HepG2 (cell line): ENCODE measurements around the gene TMCC1. TPM values are rescaled to one million over a fixed set of nuclear protein-coding genes. Genes with fewer than 3 reads are reported as not detected.

Source experiments
- ATAC-seq: fragments of 200-7000 bp; cut with Tn5 transposase; 3 replicates; pipeline ENCODE4 v1.9.1; 2020; ENCODE audit warnings: mild to moderate bottlenecking, moderate library complexity
- BruUV-seq: library from RNA; stranded (reverse); fragments of 400-500 nt; replicated peaks from 2 replicates; lab custom pipeline; 2021; lab: Mats Ljungman, UMichigan
- CTCF ChIA-PET: fragments of 300-600 bp; formaldehyde crosslinking; extraction: SDS; loops from one replicate; lab custom pipeline; 2021; ENCODE audit warnings: low total read pairs, inconsistent platforms, low intra/inter-chr PET ratio; lab: Yijun Ruan, JAX
- POLR2A ChIA-PET: fragments of 350-600 bp; sonication (Branson Sonifier 250); formaldehyde crosslinking; loops from one replicate; lab custom pipeline; 2020; ENCODE audit warnings: antibody characterized with exemption, inconsistent platforms; lab: Yijun Ruan, JAX
- DNase-seq: peaks from one replicate; pipeline ENCODE4 v3.0.0-alpha.2; 2015; ENCODE audit warnings: low spot score
- FAIRE-seq: peaks from 3 replicates; lab custom pipeline; 2011; peaks lifted over from hg19 to GRCh38; lab: Jason Lieb, UNC
- H2AFZ ChIP-seq: one replicate; pipeline ENCODE4 v1.6.1; 2011; ENCODE audit warnings: low read length, inconsistent platforms
- H3K27ac ChIP-seq: fragments of 300-600 bp; 3 replicates; pipeline ENCODE4 v1.8.0; 2011; ENCODE audit warnings: mixed run types, mild to moderate bottlenecking, mixed read lengths, low read length, inconsistent platforms; ENCODE audit not compliant: insufficient read depth; ENCODE audit errors: extremely low read length
- H3K27me3 ChIP-seq, 2 experiments: fragments of 200-600 bp in 1 of 2; 2 replicates in 1 of 2; 3 replicates in 1 of 2; pipeline versions ENCODE4 v1.6.0 to v1.8.0; 2011; ENCODE audit warnings: low read length in 2 of 2, mild to moderate bottlenecking in 2 of 2, moderate library complexity in 2 of 2, inconsistent platforms in 1 of 2; ENCODE audit not compliant: insufficient read depth in 2 of 2, control insufficient read depth in 1 of 2
- H3K36me3 ChIP-seq, 2 experiments: fragments of 200-600 bp in 1 of 2; replicated peaks in 1 of 2; 2 replicates in 1 of 2; 3 replicates in 1 of 2; pipeline versions ENCODE4 v1.5.1 to v1.8.0; 2011; ENCODE audit warnings: low read length in 2 of 2, inconsistent platforms in 1 of 2; ENCODE audit not compliant: insufficient read depth in 2 of 2, control insufficient read depth in 1 of 2
- H3K4me1 ChIP-seq: 2 replicates; pipeline ENCODE4 v1.5.1; 2012; ENCODE audit warnings: low read length, inconsistent platforms; ENCODE audit not compliant: insufficient read depth
- H3K4me2 ChIP-seq: 2 replicates; pipeline ENCODE4 v1.6.0; 2011; ENCODE audit warnings: low read depth, low read length, inconsistent platforms
- H3K4me3 ChIP-seq, 3 experiments: fragments of 200-600 bp in 1 of 3; sonication (generic), shearing (Covaris generic) in 1 of 3; replicated peaks in 1 of 3; 2 replicates each; pipeline ENCODE4 v1.5.1; 2011 to 2016; ENCODE audit warnings: low read length in 3 of 3, inconsistent platforms in 2 of 3, low read depth in 2 of 3, mild to moderate bottlenecking in 2 of 3, control low read depth in 1 of 3, mixed read lengths in 1 of 3; ENCODE audit not compliant: insufficient read depth in 1 of 3
- H3K79me2 ChIP-seq: one replicate; pipeline ENCODE4 v1.6.1; 2011; ENCODE audit warnings: low read length, inconsistent platforms; ENCODE audit not compliant: insufficient read depth
- H3K9ac ChIP-seq: 2 replicates; pipeline ENCODE4 v1.6.0; 2011; ENCODE audit warnings: mild to moderate bottlenecking, low read depth, low read length, inconsistent platforms; ENCODE audit not compliant: insufficient read depth
- H3K9me3 ChIP-seq: 2 replicates; pipeline ENCODE4 v1.5.1; 2012; ENCODE audit warnings: mild to moderate bottlenecking, low read length
- H4K20me1 ChIP-seq: 2 replicates; pipeline ENCODE4 v1.6.0; 2011; ENCODE audit warnings: inconsistent platforms, mild to moderate bottlenecking, low read length, moderate library complexity; ENCODE audit not compliant: insufficient read depth
- ESRRA ChIP-seq: sonication (generic); formaldehyde crosslinking; IDR thresholded peaks from 2 replicates; pipeline ENCODE4 v1.5.1; 2020; ENCODE audit warnings: mild to moderate bottlenecking, low read depth, missing genetic modification reagents
- HDAC6 ChIP-seq: fragments of 200-600 bp; sonication (generic); IDR thresholded peaks from 2 replicates; pipeline ENCODE4 v1.7.0; 2017; ENCODE audit warnings: mild to moderate bottlenecking, antibody characterized with exemption, low read length, low read depth
- HMG20A ChIP-seq: IDR thresholded peaks from 2 replicates; pipeline ENCODE4 v1.6.1; 2016; ENCODE audit warnings: borderline replicate concordance
- JDP2 ChIP-seq: sonication (generic); formaldehyde crosslinking; IDR thresholded peaks from 2 replicates; pipeline ENCODE4 v1.8.1; 2022; ENCODE audit warnings: missing genetic modification reagents, borderline replicate concordance
- NBN ChIP-seq: fragments of 450-650 bp; conservative IDR thresholded peaks from 2 replicates; pipeline ENCODE4 v1.6.1; 2017
- PHF21A ChIP-seq: sonication (generic); formaldehyde crosslinking; IDR thresholded peaks from 2 replicates; pipeline ENCODE4 v1.5.0; 2020; ENCODE audit warnings: mild to moderate bottlenecking, missing genetic modification reagents
- SAP130 ChIP-seq: IDR thresholded peaks from 2 replicates; pipeline ENCODE4 v1.6.1; 2016; ENCODE audit warnings: low read depth
- SOX5 ChIP-seq: IDR thresholded peaks from 2 replicates; pipeline ENCODE4 v1.6.1; 2016; ENCODE audit warnings: borderline replicate concordance
- SRSF9 ChIP-seq: fragments of 200-400 bp; formaldehyde crosslinking; IDR thresholded peaks from 2 replicates; pipeline ENCODE4 v1.6.1; 2018; ENCODE audit warnings: borderline replicate concordance, mild to moderate bottlenecking, low read depth, low read length; ENCODE audit not compliant: insufficient read depth, poor library complexity, severe bottlenecking
- TCF7 ChIP-seq: sonication (generic); IDR thresholded peaks from 2 replicates; pipeline ENCODE4 v1.6.1; 2016; ENCODE audit warnings: antibody characterized with exemption, low read depth
- YEATS4 ChIP-seq: sonication (generic); formaldehyde crosslinking; IDR thresholded peaks from 2 replicates; pipeline ENCODE4 v1.4.0; 2020; ENCODE audit warnings: missing genetic modification reagents, borderline replicate concordance
- ZBTB1 ChIP-seq: sonication (generic); formaldehyde crosslinking; IDR thresholded peaks from 2 replicates; pipeline ENCODE4 v1.4.0; 2020; ENCODE audit warnings: missing genetic modification reagents, borderline replicate concordance
- ZNF10 ChIP-seq: sonication (generic); formaldehyde crosslinking; IDR thresholded peaks from 2 replicates; pipeline ENCODE4 v1.4.0; 2020; ENCODE audit warnings: mild to moderate bottlenecking, low read depth, missing genetic modification reagents, borderline replicate concordance
- ZNF143 ChIP-seq: sonication (generic); formaldehyde crosslinking; IDR thresholded peaks from 2 replicates; pipeline ENCODE4 v1.4.0; 2020; ENCODE audit warnings: missing genetic modification reagents
- ZNF780A ChIP-seq: sonication (generic); formaldehyde crosslinking; IDR thresholded peaks from 2 replicates; pipeline ENCODE4 v1.8.0; 2022; ENCODE audit warnings: mild to moderate bottlenecking, missing genetic modification reagents, moderate library complexity
- ZSCAN31 ChIP-seq: sonication (generic); formaldehyde crosslinking; IDR thresholded peaks from 2 replicates; pipeline ENCODE4 v1.5.0; 2020; ENCODE audit warnings: low read depth, mild to moderate bottlenecking, missing genetic modification reagents
- WGBS: methylation state at CpG from one replicate; pipeline ENCODE4 v1.1.6; 2017; ENCODE audit warnings: low lambda C conversion rate; 5-methylcytosine and 5-hydroxymethylcytosine counted together
- in situ Hi-C: cut with HindIII; loops from 2 replicates; pipeline ENCODE4 v1.10.0; 2017; ENCODE audit warnings: low pct_unique_long_range_greater_than_20kb; ENCODE audit not compliant: extremely low pct_ligation_motif_present
- intact Hi-C: fragments of 100-400 bp; cut with micrococcal nuclease; formaldehyde crosslinking; loops from one replicate; pipeline ENCODE4 v1.10.0; 2022; ENCODE audit not compliant: unreplicated experiment
- polyA plus RNA-seq, 8 experiments: library from polyadenylated mRNA; depleted of rRNA in 3 of 8; stranded (reverse) in 7 of 8; unstranded in 1 of 8; fragments of >200 nt; fragmentation: Illumina TruSeq in 4 of 8; extraction: Trizol in 4 of 8; gene quantifications; 2 replicates each; pipeline versions ENCODE4 v1.2.1 to v1.2.3, GENCODE V29; 2011 to 2016; ENCODE audit warnings: low read depth in 4 of 8, missing spikeins in 1 of 8, mixed read lengths in 1 of 8; ENCODE audit not compliant: insufficient read depth in 1 of 8
- total RNA-seq, 5 experiments: library from RNA; depleted of rRNA; stranded (reverse); fragments of >200 nt; fragmentation: Illumina TruSeq; extraction: Trizol; gene quantifications; 2 replicates each; pipeline ENCODE4 v1.2.3, GENCODE V29; 2016; ENCODE audit warnings: low read depth in 1 of 5
- TF ChIP-seq, protein P1 (sequence below): sonication (generic); formaldehyde crosslinking; IDR thresholded peaks from 2 replicates; pipeline ENCODE4 v1.8.0; 2022; ENCODE audit warnings: low read depth, missing genetic modification reagents
- TF ChIP-seq, protein P2 (sequence below): IDR thresholded peaks from 2 replicates; pipeline ENCODE4 v1.4.0; 2020; ENCODE audit warnings: mild to moderate bottlenecking, missing genetic modification reagents
- TF ChIP-seq, protein P3 (sequence below): sonication (generic); formaldehyde crosslinking; IDR thresholded peaks from 2 replicates; pipeline ENCODE4 v1.5.0; 2020; ENCODE audit warnings: missing genetic modification reagents

TMCC1 gene
- total and polyA plus RNA-seq, 2 of the 13 experiments (the other 11 are each of a cell fraction or from before 2014, with no cell fraction given), result 12.1 to 264 TPM

DNA sequence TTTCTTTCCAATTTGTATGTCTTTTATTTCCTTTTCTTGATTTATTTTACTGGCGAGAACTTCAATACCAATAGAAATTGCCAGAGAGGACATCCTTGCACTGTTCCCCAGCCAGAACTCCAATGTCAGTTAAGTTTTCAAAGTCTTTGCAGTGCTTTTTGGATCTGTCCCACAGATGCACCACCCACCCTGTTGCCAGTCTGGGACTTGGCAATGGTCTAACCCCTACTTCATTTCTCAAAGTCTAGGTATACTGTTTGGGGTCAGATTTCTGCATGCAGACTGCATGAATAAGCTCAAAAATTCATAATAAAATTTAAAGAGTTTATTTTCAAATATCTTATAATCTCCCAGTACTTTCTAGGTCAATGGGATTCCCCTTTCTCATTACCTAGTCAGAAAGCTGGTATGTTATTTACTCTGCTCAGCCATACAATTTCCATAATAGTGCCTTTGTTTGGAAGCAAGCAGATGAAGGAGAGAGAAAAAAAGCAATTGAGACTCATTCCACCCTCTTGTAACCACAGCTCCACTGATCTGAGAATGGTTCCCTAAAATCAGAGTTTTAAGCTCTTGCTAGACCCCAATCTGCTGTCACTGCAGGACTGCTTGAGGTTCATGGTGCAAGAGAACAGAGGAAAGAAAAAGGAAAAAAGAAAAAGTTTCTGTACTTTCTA lies 161.2 kb downstream of the TMCC1 start:
- Histone ChIP-seq H2AFZ (no peak overlapping the region), H4K20me1 (no peaks in the 10 kb centered on the region), H3K36me3 (no peaks in the 10 kb centered on the region), H3K27me3 (no peaks in the 10 kb centered on the region), H3K4me2 (no peak overlapping the region; the same call in 1 of the 2 replicates), H3K4me3 (no peak overlapping the region), H3K9me3 (no peaks in the 10 kb centered on the region), H3K79me2 (no peaks in the 10 kb centered on the region), H3K4me1 (peaks cover 24% of the 10 kb centered on the region), H3K27ac (peak overlapping the region; percentile 7), H3K9ac (no peak overlapping the region)
- CTCF ChIA-PET, result no interaction called here
- POLR2A ChIA-PET, result interaction anchor here (1.3 kb wide), 1 partner anchor 45 kb away, joined by 3 read pairs; no protein-coding TSS in a partner anchor
- 94% methylated on average over 1 of the region's 1 CpG for WGBS
- intact Hi-C loops, result loop anchor here (5.0 kb wide), 1 partner anchor 40 kb away; no protein-coding TSS in a partner anchor
- no TSS peak for BruUV-seq
- ATAC-seq (peak; percentile 64; the same call in 2 of the 3 replicates), DNase-seq (peak; percentile 59), FAIRE-seq (no peak)
- in situ Hi-C loops, result no loop called here
- TF ChIP-seq ZBTB1, result no peak
- TF ChIP-seq TCF7, result 0 out of 2 replicates have a peak, but pooled peaks have one; percentile 15
- TF ChIP-seq, protein P1, sequence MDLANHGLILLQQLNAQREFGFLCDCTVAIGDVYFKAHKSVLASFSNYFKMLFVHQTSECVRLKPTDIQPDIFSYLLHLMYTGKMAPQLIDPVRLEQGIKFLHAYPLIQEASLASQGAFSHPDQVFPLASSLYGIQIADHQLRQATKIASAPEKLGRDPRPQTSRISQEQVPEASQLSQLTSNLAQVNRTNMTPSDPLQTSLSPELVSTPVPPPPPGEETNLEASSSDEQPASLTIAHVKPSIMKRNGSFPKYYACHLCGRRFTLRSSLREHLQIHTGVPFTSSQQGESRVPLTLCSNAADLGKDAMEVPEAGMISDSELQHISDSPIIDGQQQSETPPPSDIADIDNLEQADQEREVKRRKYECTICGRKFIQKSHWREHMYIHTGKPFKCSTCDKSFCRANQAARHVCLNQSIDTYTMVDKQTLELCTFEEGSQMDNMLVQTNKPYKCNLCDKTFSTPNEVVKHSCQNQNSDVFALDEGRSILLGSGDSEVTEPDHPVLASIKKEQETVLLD, result no peak
- TF ChIP-seq NBN, result no peak
- TF ChIP-seq ZNF143 (CRISPR knock-in tag), result no peak
- TF ChIP-seq HDAC6, result no peak
- no peak for TF ChIP-seq ZNF10 (CRISPR knock-in tag)
- peak; percentile 50; the same call in 1 of the 2 replicates for TF ChIP-seq SOX5 (CRISPR knock-in tag)
- no peak for TF ChIP-seq PHF21A (CRISPR knock-in tag)
- no peak for TF ChIP-seq ZNF780A
- no peak for TF ChIP-seq JDP2
- TF ChIP-seq SRSF9, result no peak
- TF ChIP-seq ESRRA, result no peak
- TF ChIP-seq, protein P2, sequence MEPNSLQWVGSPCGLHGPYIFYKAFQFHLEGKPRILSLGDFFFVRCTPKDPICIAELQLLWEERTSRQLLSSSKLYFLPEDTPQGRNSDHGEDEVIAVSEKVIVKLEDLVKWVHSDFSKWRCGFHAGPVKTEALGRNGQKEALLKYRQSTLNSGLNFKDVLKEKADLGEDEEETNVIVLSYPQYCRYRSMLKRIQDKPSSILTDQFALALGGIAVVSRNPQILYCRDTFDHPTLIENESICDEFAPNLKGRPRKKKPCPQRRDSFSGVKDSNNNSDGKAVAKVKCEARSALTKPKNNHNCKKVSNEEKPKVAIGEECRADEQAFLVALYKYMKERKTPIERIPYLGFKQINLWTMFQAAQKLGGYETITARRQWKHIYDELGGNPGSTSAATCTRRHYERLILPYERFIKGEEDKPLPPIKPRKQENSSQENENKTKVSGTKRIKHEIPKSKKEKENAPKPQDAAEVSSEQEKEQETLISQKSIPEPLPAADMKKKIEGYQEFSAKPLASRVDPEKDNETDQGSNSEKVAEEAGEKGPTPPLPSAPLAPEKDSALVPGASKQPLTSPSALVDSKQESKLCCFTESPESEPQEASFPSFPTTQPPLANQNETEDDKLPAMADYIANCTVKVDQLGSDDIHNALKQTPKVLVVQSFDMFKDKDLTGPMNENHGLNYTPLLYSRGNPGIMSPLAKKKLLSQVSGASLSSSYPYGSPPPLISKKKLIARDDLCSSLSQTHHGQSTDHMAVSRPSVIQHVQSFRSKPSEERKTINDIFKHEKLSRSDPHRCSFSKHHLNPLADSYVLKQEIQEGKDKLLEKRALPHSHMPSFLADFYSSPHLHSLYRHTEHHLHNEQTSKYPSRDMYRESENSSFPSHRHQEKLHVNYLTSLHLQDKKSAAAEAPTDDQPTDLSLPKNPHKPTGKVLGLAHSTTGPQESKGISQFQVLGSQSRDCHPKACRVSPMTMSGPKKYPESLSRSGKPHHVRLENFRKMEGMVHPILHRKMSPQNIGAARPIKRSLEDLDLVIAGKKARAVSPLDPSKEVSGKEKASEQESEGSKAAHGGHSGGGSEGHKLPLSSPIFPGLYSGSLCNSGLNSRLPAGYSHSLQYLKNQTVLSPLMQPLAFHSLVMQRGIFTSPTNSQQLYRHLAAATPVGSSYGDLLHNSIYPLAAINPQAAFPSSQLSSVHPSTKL (CRISPR knock-in tag), result 0 out of 2 replicates have a peak, but pooled peaks have one; percentile 18
- TF ChIP-seq YEATS4 (CRISPR knock-in tag), result no peak
- TF ChIP-seq, protein P3, sequence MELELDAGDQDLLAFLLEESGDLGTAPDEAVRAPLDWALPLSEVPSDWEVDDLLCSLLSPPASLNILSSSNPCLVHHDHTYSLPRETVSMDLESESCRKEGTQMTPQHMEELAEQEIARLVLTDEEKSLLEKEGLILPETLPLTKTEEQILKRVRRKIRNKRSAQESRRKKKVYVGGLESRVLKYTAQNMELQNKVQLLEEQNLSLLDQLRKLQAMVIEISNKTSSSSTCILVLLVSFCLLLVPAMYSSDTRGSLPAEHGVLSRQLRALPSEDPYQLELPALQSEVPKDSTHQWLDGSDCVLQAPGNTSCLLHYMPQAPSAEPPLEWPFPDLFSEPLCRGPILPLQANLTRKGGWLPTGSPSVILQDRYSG, result no peak
- TF ChIP-seq ZSCAN31, result no peak
- 0 out of 2 replicates have a peak, but pooled peaks have one; percentile 30 for TF ChIP-seq SAP130 (CRISPR knock-in tag)
- peak; percentile 35; the same call in 1 of the 2 replicates for TF ChIP-seq HMG20A (CRISPR knock-in tag)
